ENCODE measurements around the gene PSMA5.

Gene PSMA5

DNA sequence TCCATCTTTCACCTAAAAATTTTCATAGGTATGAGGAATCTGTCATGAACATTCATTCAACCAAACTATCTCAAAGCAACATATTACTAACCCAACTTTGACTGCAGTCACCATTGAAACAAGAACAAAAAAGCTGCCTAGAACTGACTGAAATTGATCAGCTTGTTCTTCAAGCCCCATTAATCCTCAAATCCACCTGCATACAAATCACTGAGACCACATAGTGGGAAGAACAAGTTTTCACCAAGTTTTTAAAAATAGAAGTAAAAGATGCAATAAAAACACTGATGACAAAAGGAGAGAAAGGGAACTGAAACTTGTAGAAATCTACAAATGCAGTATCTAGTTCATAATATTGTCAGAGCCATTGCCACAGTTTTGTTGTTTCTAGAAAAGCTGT is 34.6 kb downstream of the PSMA5 start:
- H3K4me3 ChIP-seq (ENCODE audit: low read depth, low read length), result no peak overlapping the region
- DNase-seq (ENCODE audit: low read depth), result no peak
- TF ChIP-seq, protein P1, sequence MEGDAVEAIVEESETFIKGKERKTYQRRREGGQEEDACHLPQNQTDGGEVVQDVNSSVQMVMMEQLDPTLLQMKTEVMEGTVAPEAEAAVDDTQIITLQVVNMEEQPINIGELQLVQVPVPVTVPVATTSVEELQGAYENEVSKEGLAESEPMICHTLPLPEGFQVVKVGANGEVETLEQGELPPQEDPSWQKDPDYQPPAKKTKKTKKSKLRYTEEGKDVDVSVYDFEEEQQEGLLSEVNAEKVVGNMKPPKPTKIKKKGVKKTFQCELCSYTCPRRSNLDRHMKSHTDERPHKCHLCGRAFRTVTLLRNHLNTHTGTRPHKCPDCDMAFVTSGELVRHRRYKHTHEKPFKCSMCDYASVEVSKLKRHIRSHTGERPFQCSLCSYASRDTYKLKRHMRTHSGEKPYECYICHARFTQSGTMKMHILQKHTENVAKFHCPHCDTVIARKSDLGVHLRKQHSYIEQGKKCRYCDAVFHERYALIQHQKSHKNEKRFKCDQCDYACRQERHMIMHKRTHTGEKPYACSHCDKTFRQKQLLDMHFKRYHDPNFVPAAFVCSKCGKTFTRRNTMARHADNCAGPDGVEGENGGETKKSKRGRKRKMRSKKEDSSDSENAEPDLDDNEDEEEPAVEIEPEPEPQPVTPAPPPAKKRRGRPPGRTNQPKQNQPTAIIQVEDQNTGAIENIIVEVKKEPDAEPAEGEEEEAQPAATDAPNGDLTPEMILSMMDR (IDR thresholded peaks at IDR 0.05; ENCODE audit: low read depth, low read length), result no peak
- TF ChIP-seq MYC (IDR thresholded peaks at IDR 0.05; ENCODE audit: low read depth, low read length) (no peak), POLR2A (IDR thresholded peaks at IDR 0.05; ENCODE audit: extremely low read depth, insufficient read length) (no peak)
- TF ChIP-seq, protein P2, sequence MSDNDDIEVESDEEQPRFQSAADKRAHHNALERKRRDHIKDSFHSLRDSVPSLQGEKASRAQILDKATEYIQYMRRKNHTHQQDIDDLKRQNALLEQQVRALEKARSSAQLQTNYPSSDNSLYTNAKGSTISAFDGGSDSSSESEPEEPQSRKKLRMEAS (IDR thresholded peaks at IDR 0.05; ENCODE audit: low read depth, low read length), result no peak

DNA sequence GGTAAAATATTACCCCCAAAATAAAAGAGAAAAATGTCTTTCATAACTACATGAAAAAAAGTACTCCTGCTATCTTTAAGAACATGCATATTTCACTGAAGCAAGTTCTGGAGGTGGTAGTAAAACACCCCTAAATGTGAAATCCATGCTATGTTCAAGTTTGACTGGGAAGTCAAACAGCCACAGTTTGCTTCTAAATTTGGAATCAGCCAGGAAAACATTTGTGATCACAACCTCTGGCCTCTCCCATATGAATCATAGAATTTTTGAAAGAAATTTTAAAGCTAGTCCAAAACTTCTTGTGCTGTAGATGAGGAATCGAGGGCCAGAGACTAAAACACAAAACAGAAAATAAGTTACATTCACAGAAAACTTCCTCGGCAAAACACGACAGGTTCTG is 35.1 kb downstream of the PSMA5 start:
- DNase-seq (ENCODE audit: low read depth), result no peak
- TF ChIP-seq, protein P1 (IDR thresholded peaks at IDR 0.05; ENCODE audit: low read depth, low read length), result no peak
- TF ChIP-seq POLR2A (IDR thresholded peaks at IDR 0.05; ENCODE audit: extremely low read depth, insufficient read length) (no peak), MYC (IDR thresholded peaks at IDR 0.05; ENCODE audit: low read depth, low read length) (no peak)
- TF ChIP-seq, protein P2 (IDR thresholded peaks at IDR 0.05; ENCODE audit: low read depth, low read length), result no peak
- H3K4me3 ChIP-seq (ENCODE audit: low read depth, low read length), result no peak overlapping the region

DNA sequence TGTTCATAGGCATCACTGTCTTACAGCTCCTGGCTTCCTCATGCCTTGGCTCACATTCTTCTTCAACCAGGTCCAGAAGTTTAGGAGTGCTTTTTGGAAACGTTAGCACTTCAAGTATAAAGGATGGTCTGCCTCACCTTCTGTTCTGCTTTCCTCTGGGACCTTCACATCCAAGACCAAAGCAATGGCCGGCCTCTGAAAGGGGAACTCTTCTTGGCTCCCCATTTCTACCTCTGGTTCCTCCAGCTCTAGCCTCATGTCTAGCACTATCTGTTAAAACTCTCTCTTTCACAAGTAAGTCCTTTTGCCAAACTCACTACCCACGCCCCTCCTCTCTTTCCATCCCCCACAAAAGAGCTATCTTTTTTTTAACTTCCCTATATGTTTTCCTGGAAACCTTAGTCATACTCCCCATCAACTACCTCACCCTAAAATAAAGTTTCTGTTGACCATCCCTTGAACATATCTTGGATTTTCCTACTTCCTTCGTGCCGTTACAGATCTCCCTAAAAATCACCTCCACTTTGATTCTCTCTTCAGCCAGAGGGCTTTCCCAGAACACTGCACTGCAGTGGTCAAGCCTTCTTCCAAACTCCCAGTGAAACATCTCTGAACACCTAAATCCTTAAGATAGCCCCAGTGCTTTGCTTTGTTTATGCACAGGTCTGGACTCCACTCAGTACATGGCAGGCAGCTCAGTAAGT is 36.5 kb downstream of the PSMA5 start:
- DNase-seq (ENCODE audit: low read depth), result no peak
- no peak overlapping the region for H3K4me3 ChIP-seq (ENCODE audit: low read depth, low read length)
- TF ChIP-seq, protein P1 (IDR thresholded peaks at IDR 0.05; ENCODE audit: low read depth, low read length), result no peak

DNA sequence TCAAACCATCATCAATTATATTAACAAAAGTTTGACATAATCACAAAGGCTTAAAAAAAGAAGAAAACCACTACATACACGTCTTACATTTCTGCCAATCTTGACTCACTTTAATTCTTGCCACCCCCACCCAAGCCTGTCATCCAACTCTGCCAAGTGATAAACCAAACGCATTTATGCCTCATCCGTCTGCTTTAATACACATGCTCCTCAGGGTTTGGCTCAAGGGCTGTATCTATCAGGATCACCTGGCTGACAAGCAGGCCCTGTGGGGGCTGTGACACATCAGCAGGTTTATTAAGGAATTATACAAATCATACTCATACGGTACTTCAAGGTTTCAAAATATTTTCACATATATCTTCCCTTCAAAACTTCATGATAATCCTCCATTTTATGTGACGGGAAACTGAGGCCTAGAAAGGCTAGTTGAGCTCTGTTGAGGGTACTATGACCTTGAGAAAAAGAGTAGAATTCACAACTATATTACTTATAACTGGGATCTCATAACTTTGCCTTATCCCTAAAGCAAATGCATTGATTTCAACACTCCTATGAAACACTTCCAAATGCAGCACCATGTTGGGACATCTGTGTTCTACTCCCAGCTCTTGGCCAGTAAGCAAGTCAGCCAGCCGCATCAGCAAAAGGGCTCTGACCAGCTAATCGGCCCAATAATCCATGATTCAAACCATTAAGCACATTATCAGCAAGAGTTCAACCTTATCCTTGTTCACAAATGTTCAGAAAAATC is 37.2 kb downstream of the PSMA5 start:
- no peak for DNase-seq (ENCODE audit: low read depth)
- no peak overlapping the region for H3K4me3 ChIP-seq (ENCODE audit: low read depth, low read length)
- no peak for TF ChIP-seq POLR2A (IDR thresholded peaks at IDR 0.05; ENCODE audit: extremely low read depth, insufficient read length)
- TF ChIP-seq, protein P2 (IDR thresholded peaks at IDR 0.05; ENCODE audit: low read depth, low read length), result no peak
- no peak for TF ChIP-seq MYC (IDR thresholded peaks at IDR 0.05; ENCODE audit: low read depth, low read length)
- TF ChIP-seq, protein P1 (IDR thresholded peaks at IDR 0.05; ENCODE audit: low read depth, low read length), result no peak

DNA sequence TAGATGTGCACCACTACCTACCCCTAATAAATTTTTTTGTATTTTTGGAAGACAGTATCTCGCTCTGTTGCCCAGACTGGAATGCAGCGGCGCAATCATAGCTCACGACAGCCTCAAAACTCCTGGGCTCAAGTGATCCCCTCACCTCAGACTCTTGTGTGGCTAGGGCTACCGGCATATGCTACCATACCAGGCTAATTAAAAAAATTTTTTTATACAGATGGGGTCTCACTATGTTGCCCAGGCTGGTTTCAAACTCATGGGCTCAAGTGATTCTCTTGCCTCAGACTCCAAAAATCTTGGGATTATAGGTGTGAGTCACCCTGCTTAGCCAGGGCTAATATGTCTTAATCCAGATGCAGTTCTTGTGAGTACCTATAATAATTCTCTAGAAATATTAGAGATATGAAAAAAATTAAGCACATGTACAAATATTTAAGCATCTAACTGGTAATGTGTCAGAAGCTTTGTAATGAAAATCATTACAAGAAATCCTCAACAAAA is 38.0 kb downstream of the PSMA5 start:
- H3K4me3 ChIP-seq (ENCODE audit: low read depth, low read length), result no peak overlapping the region
- no peak for DNase-seq (ENCODE audit: low read depth)
- TF ChIP-seq MYC (IDR thresholded peaks at IDR 0.05; ENCODE audit: low read depth, low read length), result no peak

DNA sequence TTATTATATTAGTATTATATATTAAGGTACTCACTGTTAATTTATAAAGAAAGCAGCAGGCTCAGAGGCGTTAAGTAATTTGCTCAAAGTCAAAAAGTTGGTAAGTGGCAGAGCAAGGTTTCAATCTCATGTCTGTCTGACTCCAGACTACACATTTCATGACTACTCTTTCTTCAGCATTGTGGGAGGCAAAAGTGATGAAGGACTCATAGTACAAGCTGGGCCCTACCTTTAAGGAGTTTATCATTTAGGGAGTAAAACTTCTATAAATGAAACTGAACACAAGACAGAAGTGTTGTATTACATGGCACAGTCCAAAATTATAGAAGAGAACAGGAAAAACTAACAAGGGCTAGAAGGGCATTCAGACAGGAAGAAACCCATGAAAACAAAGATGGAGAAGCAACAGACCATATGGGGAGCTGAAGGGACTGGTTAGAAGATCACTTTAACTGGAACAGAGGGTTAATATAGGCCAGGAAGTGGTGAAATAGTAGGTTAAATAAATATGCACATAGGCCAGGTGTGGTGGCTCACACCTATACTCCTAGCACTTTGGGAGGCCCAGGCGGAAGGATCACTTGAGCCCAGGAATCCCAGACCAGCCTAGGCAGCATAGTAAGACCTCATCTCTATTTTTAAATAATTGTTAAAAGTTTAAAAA is 40.1 kb downstream of the PSMA5 start:
- DNase-seq (ENCODE audit: low read depth), result no peak
- TF ChIP-seq POLR2A (IDR thresholded peaks at IDR 0.05; ENCODE audit: extremely low read depth, insufficient read length), result no peak
- TF ChIP-seq MYC (IDR thresholded peaks at IDR 0.05; ENCODE audit: low read depth, low read length), result no peak
- TF ChIP-seq, protein P2 (IDR thresholded peaks at IDR 0.05; ENCODE audit: low read depth, low read length), result no peak
- TF ChIP-seq, protein P1 (IDR thresholded peaks at IDR 0.05; ENCODE audit: low read depth, low read length), result no peak
- no peak overlapping the region for H3K4me3 ChIP-seq (ENCODE audit: low read depth, low read length)

All from NB4 (cell line).